ENCODE measurements around the gene GOLGA8K. TPM values are rescaled to one million over a fixed set of nuclear protein-coding genes. Genes with fewer than 3 reads are reported as not detected.
"Not testable (repeated sequence)": the region's sequence is repeated elsewhere in the genome, so short reads cannot be mapped to it uniquely, and the experiment has no call there.

GOLGA8K gene
- total RNA-seq = not detected in 2 replicates

- not testable (repeated sequence) for DNase-seq (ENCODE audit: low read depth); H3K4me3 ChIP-seq (ENCODE audit: low read depth, low read length)
Measured at GRCh38 chr15:32403192-32403591, at the start of gene GOLGA8K. Gene GOLGA8K (minus strand): TSS chr15:32403292. CDS start chr15:32403194, 98 bp downstream.

- DNase-seq (ENCODE audit: low read depth); H3K4me3 ChIP-seq (ENCODE audit: low read depth, low read length): not testable (repeated sequence)
Measured at GRCh38 chr15:32440445-32440977, 37.4 kb upstream of the GOLGA8K start.

- not testable (repeated sequence) for DNase-seq (ENCODE audit: low read depth); H3K4me3 ChIP-seq (ENCODE audit: low read depth, low read length)
Measured at GRCh38 chr15:32434102-32434963, 31.2 kb upstream of the GOLGA8K start.

GRCh38 chr15:32427635-32428034, 24.5 kb upstream of the GOLGA8K start:
- H3K4me3 ChIP-seq (ENCODE audit: low read depth, low read length); DNase-seq (ENCODE audit: low read depth): not testable (repeated sequence)

- not testable (repeated sequence) for DNase-seq (ENCODE audit: low read depth); H3K4me3 ChIP-seq (ENCODE audit: low read depth, low read length)
Measured at GRCh38 chr15:32426511-32426910, 23.4 kb upstream of the GOLGA8K start.

GRCh38 chr15:32407903-32408302, 4.8 kb upstream of the GOLGA8K start:
- TF ChIP-seq CTCF (IDR thresholded peaks at IDR 0.05; ENCODE audit: insufficient read depth, low read depth, low read length) = peak; percentile 20
- not testable (repeated sequence) for DNase-seq (ENCODE audit: low read depth); H3K4me3 ChIP-seq (ENCODE audit: low read depth, low read length)

- not testable (repeated sequence) for H3K4me3 ChIP-seq (ENCODE audit: low read depth, low read length); DNase-seq (ENCODE audit: low read depth)
Measured at GRCh38 chr15:32396522-32396921, 6.6 kb downstream of the GOLGA8K start.

- not testable (repeated sequence) for H3K4me3 ChIP-seq (ENCODE audit: low read depth, low read length); DNase-seq (ENCODE audit: low read depth)
Measured at GRCh38 chr15:32394745-32395144, 8.3 kb downstream of the GOLGA8K start.

- not testable (repeated sequence) for DNase-seq (ENCODE audit: low read depth); H3K4me3 ChIP-seq (ENCODE audit: low read depth, low read length)
Measured at GRCh38 chr15:32388050-32388648, 14.9 kb downstream of the GOLGA8K start.

- not testable (repeated sequence) for H3K4me3 ChIP-seq (ENCODE audit: low read depth, low read length); DNase-seq (ENCODE audit: low read depth)
Measured at GRCh38 chr15:32385823-32386495, 17.1 kb downstream of the GOLGA8K start.

GRCh38 chr15:32374185-32374584, 28.9 kb downstream of the GOLGA8K start:
- not testable (repeated sequence) for H3K4me3 ChIP-seq (ENCODE audit: low read depth, low read length)

GRCh38 chr15:32373707-32374106, 29.4 kb downstream of the GOLGA8K start:
- DNase-seq (ENCODE audit: low read depth); H3K4me3 ChIP-seq (ENCODE audit: low read depth, low read length): not testable (repeated sequence)

More at GRCh38 chr15:32374185-32374584, 28.9 kb downstream of the GOLGA8K start:
- DNase-seq (ENCODE audit: low read depth) = not testable (repeated sequence)

- not testable (repeated sequence) for H3K4me3 ChIP-seq (ENCODE audit: low read depth, low read length); DNase-seq (ENCODE audit: low read depth)
Measured at GRCh38 chr15:32372075-32372474, 31.0 kb downstream of the GOLGA8K start.

- DNase-seq (ENCODE audit: low read depth) = not testable (repeated sequence)
Measured at GRCh38 chr15:32370526-32370925, 32.6 kb downstream of the GOLGA8K start.

GRCh38 chr15:32370064-32370463, 33.0 kb downstream of the GOLGA8K start:
- H3K4me3 ChIP-seq (ENCODE audit: low read depth, low read length); DNase-seq (ENCODE audit: low read depth): not testable (repeated sequence)

More at GRCh38 chr15:32370526-32370925, 32.6 kb downstream of the GOLGA8K start:
- H3K4me3 ChIP-seq (ENCODE audit: low read depth, low read length) = not testable (repeated sequence)

- H3K4me3 ChIP-seq (ENCODE audit: low read depth, low read length); DNase-seq (ENCODE audit: low read depth): not testable (repeated sequence)
Measured at GRCh38 chr15:32366492-32366891, 36.6 kb downstream of the GOLGA8K start.

- not testable (repeated sequence) for DNase-seq (ENCODE audit: low read depth); H3K4me3 ChIP-seq (ENCODE audit: low read depth, low read length)
Measured at GRCh38 chr15:32365955-32366354, 37.1 kb downstream of the GOLGA8K start.

Measured in fibroblast of villous mesenchyme (primary cell).